HepG2 (cell line): ENCODE measurements around the gene FGD4. TPM values are rescaled to one million over a fixed set of nuclear protein-coding genes. Genes with fewer than 3 reads are reported as not detected.

Experiments
- ATAC-seq: fragments of 200-7000 bp; cut with Tn5 transposase; 3 replicates; pipeline ENCODE4 v1.9.1; 2020; ENCODE audit warnings: mild to moderate bottlenecking, moderate library complexity
- BruUV-seq: library from RNA; stranded (reverse); fragments of 400-500 nt; replicated peaks from 2 replicates; lab custom pipeline; 2021; lab: Mats Ljungman, UMichigan
- CTCF ChIA-PET: fragments of 300-600 bp; formaldehyde crosslinking; extraction: SDS; loops from one replicate; lab custom pipeline; 2021; ENCODE audit warnings: low total read pairs, inconsistent platforms, low intra/inter-chr PET ratio; lab: Yijun Ruan, JAX
- POLR2A ChIA-PET: fragments of 350-600 bp; sonication (Branson Sonifier 250); formaldehyde crosslinking; loops from one replicate; lab custom pipeline; 2020; ENCODE audit warnings: antibody characterized with exemption, inconsistent platforms; lab: Yijun Ruan, JAX
- DNase-seq: peaks from one replicate; pipeline ENCODE4 v3.0.0-alpha.2; 2015; ENCODE audit warnings: low spot score
- FAIRE-seq: peaks from 3 replicates; lab custom pipeline; 2011; peaks lifted over from hg19 to GRCh38; lab: Jason Lieb, UNC
- H2AFZ ChIP-seq: one replicate; pipeline ENCODE4 v1.6.1; 2011; ENCODE audit warnings: low read length, inconsistent platforms
- H3K27ac ChIP-seq: fragments of 300-600 bp; 3 replicates; pipeline ENCODE4 v1.8.0; 2011; ENCODE audit warnings: mixed run types, mild to moderate bottlenecking, mixed read lengths, low read length, inconsistent platforms; ENCODE audit not compliant: insufficient read depth; ENCODE audit errors: extremely low read length
- H3K27me3 ChIP-seq, 2 experiments: fragments of 200-600 bp in 1 of 2; 2 replicates in 1 of 2; 3 replicates in 1 of 2; pipeline versions ENCODE4 v1.6.0 to v1.8.0; 2011; ENCODE audit warnings: low read length in 2 of 2, mild to moderate bottlenecking in 2 of 2, moderate library complexity in 2 of 2, inconsistent platforms in 1 of 2; ENCODE audit not compliant: insufficient read depth in 2 of 2, control insufficient read depth in 1 of 2
- H3K36me3 ChIP-seq, 2 experiments: fragments of 200-600 bp in 1 of 2; replicated peaks in 1 of 2; 2 replicates in 1 of 2; 3 replicates in 1 of 2; pipeline versions ENCODE4 v1.5.1 to v1.8.0; 2011; ENCODE audit warnings: low read length in 2 of 2, inconsistent platforms in 1 of 2; ENCODE audit not compliant: insufficient read depth in 2 of 2, control insufficient read depth in 1 of 2
- H3K4me1 ChIP-seq: 2 replicates; pipeline ENCODE4 v1.5.1; 2012; ENCODE audit warnings: low read length, inconsistent platforms; ENCODE audit not compliant: insufficient read depth
- H3K4me2 ChIP-seq: 2 replicates; pipeline ENCODE4 v1.6.0; 2011; ENCODE audit warnings: low read depth, low read length, inconsistent platforms
- H3K4me3 ChIP-seq, 3 experiments: fragments of 200-600 bp in 1 of 3; sonication (generic), shearing (Covaris generic) in 1 of 3; replicated peaks in 1 of 3; 2 replicates each; pipeline ENCODE4 v1.5.1; 2011 to 2016; ENCODE audit warnings: low read length in 3 of 3, inconsistent platforms in 2 of 3, low read depth in 2 of 3, mild to moderate bottlenecking in 2 of 3, control low read depth in 1 of 3, mixed read lengths in 1 of 3; ENCODE audit not compliant: insufficient read depth in 1 of 3
- H3K79me2 ChIP-seq: one replicate; pipeline ENCODE4 v1.6.1; 2011; ENCODE audit warnings: low read length, inconsistent platforms; ENCODE audit not compliant: insufficient read depth
- H3K9ac ChIP-seq: 2 replicates; pipeline ENCODE4 v1.6.0; 2011; ENCODE audit warnings: mild to moderate bottlenecking, low read depth, low read length, inconsistent platforms; ENCODE audit not compliant: insufficient read depth
- H3K9me3 ChIP-seq: 2 replicates; pipeline ENCODE4 v1.5.1; 2012; ENCODE audit warnings: mild to moderate bottlenecking, low read length
- H4K20me1 ChIP-seq: 2 replicates; pipeline ENCODE4 v1.6.0; 2011; ENCODE audit warnings: inconsistent platforms, mild to moderate bottlenecking, low read length, moderate library complexity; ENCODE audit not compliant: insufficient read depth
- MBD4 ChIP-seq: IDR thresholded peaks from 2 replicates; pipeline ENCODE4 v1.6.1; 2012; ENCODE audit warnings: low read length, inconsistent platforms, borderline replicate concordance
- NCOA5 ChIP-seq: sonication (generic); formaldehyde crosslinking; IDR thresholded peaks from 2 replicates; pipeline ENCODE4 v1.4.0; 2020; ENCODE audit warnings: missing genetic modification reagents
- RAD51 ChIP-seq: fragments of 450-650 bp; IDR thresholded peaks from 2 replicates; pipeline ENCODE4 v1.6.1; 2016; ENCODE audit warnings: borderline replicate concordance
- STAG1 ChIP-seq: sonication (generic); formaldehyde crosslinking; IDR thresholded peaks from 2 replicates; pipeline ENCODE4 v1.4.0; 2020; ENCODE audit warnings: missing genetic modification reagents
- THAP11 ChIP-seq: IDR thresholded peaks from 2 replicates; pipeline ENCODE4 v1.6.1; 2016; ENCODE audit warnings: missing biosample characterization, missing genetic modification reagents
- ZBTB3 ChIP-seq: sonication (generic); formaldehyde crosslinking; IDR thresholded peaks from 2 replicates; pipeline ENCODE4 v1.4.0; 2020; ENCODE audit warnings: low read depth, mild to moderate bottlenecking, moderate library complexity, missing genetic modification reagents, borderline replicate concordance
- ZNF232 ChIP-seq: sonication (generic); formaldehyde crosslinking; IDR thresholded peaks from 2 replicates; pipeline ENCODE4 v1.4.0; 2020; ENCODE audit warnings: missing genetic modification reagents, borderline replicate concordance
- ZNF501 ChIP-seq: sonication (generic); formaldehyde crosslinking; IDR thresholded peaks from 2 replicates; pipeline ENCODE4 v1.5.1; 2020; ENCODE audit warnings: mild to moderate bottlenecking, moderate library complexity, missing genetic modification reagents
- ZNF788 ChIP-seq: sonication (generic); formaldehyde crosslinking; IDR thresholded peaks from 2 replicates; pipeline ENCODE4 v1.5.0; 2020; ENCODE audit warnings: mild to moderate bottlenecking, missing genetic modification reagents, borderline replicate concordance
- ZXDC ChIP-seq: sonication (generic); formaldehyde crosslinking; IDR thresholded peaks from 2 replicates; pipeline ENCODE4 v1.5.0; 2020; ENCODE audit warnings: mild to moderate bottlenecking, missing genetic modification reagents
- WGBS: methylation state at CpG from one replicate; pipeline ENCODE4 v1.1.6; 2017; ENCODE audit warnings: low lambda C conversion rate; 5-methylcytosine and 5-hydroxymethylcytosine counted together
- in situ Hi-C: cut with HindIII; loops from 2 replicates; pipeline ENCODE4 v1.10.0; 2017; ENCODE audit warnings: low pct_unique_long_range_greater_than_20kb; ENCODE audit not compliant: extremely low pct_ligation_motif_present
- intact Hi-C: fragments of 100-400 bp; cut with micrococcal nuclease; formaldehyde crosslinking; loops from one replicate; pipeline ENCODE4 v1.10.0; 2022; ENCODE audit not compliant: unreplicated experiment
- polyA plus RNA-seq, 8 experiments: library from polyadenylated mRNA; depleted of rRNA in 3 of 8; stranded (reverse) in 7 of 8; unstranded in 1 of 8; fragments of >200 nt; fragmentation: Illumina TruSeq in 4 of 8; extraction: Trizol in 4 of 8; gene quantifications; 2 replicates each; pipeline versions ENCODE4 v1.2.1 to v1.2.3, GENCODE V29; 2011 to 2016; ENCODE audit warnings: low read depth in 4 of 8, missing spikeins in 1 of 8, mixed read lengths in 1 of 8; ENCODE audit not compliant: insufficient read depth in 1 of 8
- total RNA-seq, 5 experiments: library from RNA; depleted of rRNA; stranded (reverse); fragments of >200 nt; fragmentation: Illumina TruSeq; extraction: Trizol; gene quantifications; 2 replicates each; pipeline ENCODE4 v1.2.3, GENCODE V29; 2016; ENCODE audit warnings: low read depth in 1 of 5
- TF ChIP-seq, protein P1 (sequence below): sonication (generic); formaldehyde crosslinking; IDR thresholded peaks from 2 replicates; pipeline ENCODE4 v1.4.0; 2020; ENCODE audit warnings: mild to moderate bottlenecking, missing genetic modification reagents
- TF ChIP-seq, protein P2 (sequence below): IDR thresholded peaks from 2 replicates; pipeline ENCODE4 v1.6.1; 2012; ENCODE audit warnings: inconsistent platforms
- TF ChIP-seq, protein P3 (sequence below): sonication (generic); formaldehyde crosslinking; IDR thresholded peaks from 2 replicates; pipeline ENCODE4 v1.8.0; 2022; ENCODE audit warnings: low read depth, missing genetic modification reagents
- TF ChIP-seq, protein P4 (sequence below): sonication (generic); formaldehyde crosslinking; IDR thresholded peaks from 2 replicates; pipeline ENCODE4 v1.4.0; 2020; ENCODE audit warnings: mild to moderate bottlenecking, missing genetic modification reagents
- TF ChIP-seq, protein P5 (sequence below): sonication (generic); formaldehyde crosslinking; IDR thresholded peaks from 2 replicates; pipeline ENCODE4 v1.5.0; 2020; ENCODE audit warnings: mild to moderate bottlenecking, missing genetic modification reagents, moderate library complexity

Gene FGD4
- total and polyA plus RNA-seq, 2 of the 13 experiments (the other 11 are each of a cell fraction or from before 2014, with no cell fraction given) = 4.6 to 6.6 TPM

GRCh38 chr12:32365473-32366064, 33.8 kb upstream of the FGD4 start:
- no peaks in the 10 kb centered on the region for H3K27me3 ChIP-seq
- no peaks in the 10 kb centered on the region for H3K36me3 ChIP-seq
- BruUV-seq = no TSS peak
- H3K4me2 ChIP-seq = no peak overlapping the region
- no peak overlapping the region for H2AFZ ChIP-seq
- DNase-seq = peak; percentile 64
- H3K79me2 ChIP-seq = no peaks in the 10 kb centered on the region
- FAIRE-seq = peak; percentile 57
- ChIA-PET POLR2A (no interaction called here), CTCF (interaction anchor here (1.2 to 1.8 kb wide), 3 partner anchors 292 to 390 kb away, joined by 4 to 14 read pairs (median 10); partner anchors contain the start of gene YARS2)
- H3K27ac ChIP-seq = no peak overlapping the region
- whole genome bisulfite sequencing = 46% methylated on average over 5 of the region's 5 CpGs
- peaks cover 15% of the 10 kb centered on the region for H3K4me1 ChIP-seq
- no peak overlapping the region for H3K4me3 ChIP-seq
- no peak overlapping the region for H3K9ac ChIP-seq
- peak; percentile 70 for ATAC-seq
- H4K20me1 ChIP-seq = no peaks in the 10 kb centered on the region
- in situ Hi-C loops (loop anchor here (10.0 kb wide), 1 partner anchor 309 kb away; the partner anchor contains the start of gene DNM1L), intact Hi-C loops (loop anchor here (1.0 to 5.0 kb wide), 4 partner anchors 92 to 392 kb away; partner anchors contain the start of gene YARS2)
- no peaks in the 10 kb centered on the region for H3K9me3 ChIP-seq
- no peak for TF ChIP-seq ZXDC (CRISPR knock-in tag)
- TF ChIP-seq ZNF232 (CRISPR knock-in tag) = no peak
- no peak for TF ChIP-seq THAP11
- TF ChIP-seq, protein P1, sequence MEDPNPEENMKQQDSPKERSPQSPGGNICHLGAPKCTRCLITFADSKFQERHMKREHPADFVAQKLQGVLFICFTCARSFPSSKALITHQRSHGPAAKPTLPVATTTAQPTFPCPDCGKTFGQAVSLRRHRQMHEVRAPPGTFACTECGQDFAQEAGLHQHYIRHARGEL (CRISPR knock-in tag) = no peak
- TF ChIP-seq RAD51 = no peak
- TF ChIP-seq, protein P2, sequence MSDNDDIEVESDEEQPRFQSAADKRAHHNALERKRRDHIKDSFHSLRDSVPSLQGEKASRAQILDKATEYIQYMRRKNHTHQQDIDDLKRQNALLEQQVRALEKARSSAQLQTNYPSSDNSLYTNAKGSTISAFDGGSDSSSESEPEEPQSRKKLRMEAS = no peak
- no peak for TF ChIP-seq ZNF501
- no peak for TF ChIP-seq ZNF788 (CRISPR knock-in tag)
- no peak for TF ChIP-seq NCOA5 (CRISPR knock-in tag)
- TF ChIP-seq, protein P3, sequence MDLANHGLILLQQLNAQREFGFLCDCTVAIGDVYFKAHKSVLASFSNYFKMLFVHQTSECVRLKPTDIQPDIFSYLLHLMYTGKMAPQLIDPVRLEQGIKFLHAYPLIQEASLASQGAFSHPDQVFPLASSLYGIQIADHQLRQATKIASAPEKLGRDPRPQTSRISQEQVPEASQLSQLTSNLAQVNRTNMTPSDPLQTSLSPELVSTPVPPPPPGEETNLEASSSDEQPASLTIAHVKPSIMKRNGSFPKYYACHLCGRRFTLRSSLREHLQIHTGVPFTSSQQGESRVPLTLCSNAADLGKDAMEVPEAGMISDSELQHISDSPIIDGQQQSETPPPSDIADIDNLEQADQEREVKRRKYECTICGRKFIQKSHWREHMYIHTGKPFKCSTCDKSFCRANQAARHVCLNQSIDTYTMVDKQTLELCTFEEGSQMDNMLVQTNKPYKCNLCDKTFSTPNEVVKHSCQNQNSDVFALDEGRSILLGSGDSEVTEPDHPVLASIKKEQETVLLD = no peak
- TF ChIP-seq, protein P4, sequence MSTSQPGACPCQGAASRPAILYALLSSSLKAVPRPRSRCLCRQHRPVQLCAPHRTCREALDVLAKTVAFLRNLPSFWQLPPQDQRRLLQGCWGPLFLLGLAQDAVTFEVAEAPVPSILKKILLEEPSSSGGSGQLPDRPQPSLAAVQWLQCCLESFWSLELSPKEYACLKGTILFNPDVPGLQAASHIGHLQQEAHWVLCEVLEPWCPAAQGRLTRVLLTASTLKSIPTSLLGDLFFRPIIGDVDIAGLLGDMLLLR (CRISPR knock-in tag) = no peak
- peak; percentile 94 for TF ChIP-seq STAG1
- no peak for TF ChIP-seq MBD4
- TF ChIP-seq, protein P5, sequence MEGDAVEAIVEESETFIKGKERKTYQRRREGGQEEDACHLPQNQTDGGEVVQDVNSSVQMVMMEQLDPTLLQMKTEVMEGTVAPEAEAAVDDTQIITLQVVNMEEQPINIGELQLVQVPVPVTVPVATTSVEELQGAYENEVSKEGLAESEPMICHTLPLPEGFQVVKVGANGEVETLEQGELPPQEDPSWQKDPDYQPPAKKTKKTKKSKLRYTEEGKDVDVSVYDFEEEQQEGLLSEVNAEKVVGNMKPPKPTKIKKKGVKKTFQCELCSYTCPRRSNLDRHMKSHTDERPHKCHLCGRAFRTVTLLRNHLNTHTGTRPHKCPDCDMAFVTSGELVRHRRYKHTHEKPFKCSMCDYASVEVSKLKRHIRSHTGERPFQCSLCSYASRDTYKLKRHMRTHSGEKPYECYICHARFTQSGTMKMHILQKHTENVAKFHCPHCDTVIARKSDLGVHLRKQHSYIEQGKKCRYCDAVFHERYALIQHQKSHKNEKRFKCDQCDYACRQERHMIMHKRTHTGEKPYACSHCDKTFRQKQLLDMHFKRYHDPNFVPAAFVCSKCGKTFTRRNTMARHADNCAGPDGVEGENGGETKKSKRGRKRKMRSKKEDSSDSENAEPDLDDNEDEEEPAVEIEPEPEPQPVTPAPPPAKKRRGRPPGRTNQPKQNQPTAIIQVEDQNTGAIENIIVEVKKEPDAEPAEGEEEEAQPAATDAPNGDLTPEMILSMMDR (CRISPR knock-in tag) = peak; percentile 86
- no peak for TF ChIP-seq ZBTB3 (CRISPR knock-in tag)
